ENCODE results near the gene TIE1.

Gene TIE1

GRCh38 chr1:43363283-43363934 is 62.6 kb downstream of the TIE1 start:
- ATAC-seq = no peak
- TF ChIP-seq, protein P1, sequence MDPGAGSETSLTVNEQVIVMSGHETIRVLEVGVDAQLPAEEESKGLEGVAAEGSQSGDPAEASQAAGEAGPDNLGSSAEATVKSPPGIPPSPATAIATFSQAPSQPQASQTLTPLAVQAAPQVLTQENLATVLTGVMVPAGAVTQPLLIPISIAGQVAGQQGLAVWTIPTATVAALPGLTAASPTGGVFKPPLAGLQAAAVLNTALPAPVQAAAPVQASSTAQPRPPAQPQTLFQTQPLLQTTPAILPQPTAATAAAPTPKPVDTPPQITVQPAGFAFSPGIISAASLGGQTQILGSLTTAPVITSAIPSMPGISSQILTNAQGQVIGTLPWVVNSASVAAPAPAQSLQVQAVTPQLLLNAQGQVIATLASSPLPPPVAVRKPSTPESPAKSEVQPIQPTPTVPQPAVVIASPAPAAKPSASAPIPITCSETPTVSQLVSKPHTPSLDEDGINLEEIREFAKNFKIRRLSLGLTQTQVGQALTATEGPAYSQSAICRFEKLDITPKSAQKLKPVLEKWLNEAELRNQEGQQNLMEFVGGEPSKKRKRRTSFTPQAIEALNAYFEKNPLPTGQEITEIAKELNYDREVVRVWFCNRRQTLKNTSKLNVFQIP (CRISPR knock-in tag; IDR thresholded peaks at IDR 0.05; ENCODE audit: borderline replicate concordance, low read depth) = no peak
- no peak for TF ChIP-seq TOX (CRISPR knock-in tag; IDR thresholded peaks at IDR 0.05; ENCODE audit: borderline replicate concordance)
- no peak for TF ChIP-seq SNAI2 (CRISPR knock-in tag; IDR thresholded peaks at IDR 0.05)
- TF ChIP-seq ZNF565 (CRISPR knock-in tag; conservative IDR thresholded peaks at IDR 0.05; ENCODE audit: low read depth) = no peak
- no peak for TF ChIP-seq ZNF8 (CRISPR knock-in tag; IDR thresholded peaks at IDR 0.05)
- TF ChIP-seq ZC3H10 (CRISPR knock-in tag; IDR thresholded peaks at IDR 0.05) = no peak
- TF ChIP-seq BACH2 (CRISPR knock-in tag; IDR thresholded peaks at IDR 0.05; ENCODE audit: borderline replicate concordance) = no peak
- no peak for TF ChIP-seq ISL1 (CRISPR knock-in tag; IDR thresholded peaks at IDR 0.05)
- no peak for TF ChIP-seq RARB (CRISPR knock-in tag; IDR thresholded peaks at IDR 0.05)
- TF ChIP-seq CSRNP3 (CRISPR knock-in tag; IDR thresholded peaks at IDR 0.05) = no peak
- no peak for TF ChIP-seq TSHZ2 (CRISPR knock-in tag; IDR thresholded peaks at IDR 0.05)

GRCh38 chr1:43363935-43364525 is 63.2 kb downstream of the TIE1 start:
- ATAC-seq = no peak
- no peak for TF ChIP-seq RARB (CRISPR knock-in tag; IDR thresholded peaks at IDR 0.05)
- no peak for TF ChIP-seq PPARA (CRISPR knock-in tag; IDR thresholded peaks at IDR 0.05; ENCODE audit: borderline replicate concordance)
- TF ChIP-seq OSR1 (CRISPR knock-in tag; IDR thresholded peaks at IDR 0.05) = no peak
- TF ChIP-seq ZC3H10 (CRISPR knock-in tag; IDR thresholded peaks at IDR 0.05) = no peak
- no peak for TF ChIP-seq ESRRG (CRISPR knock-in tag; IDR thresholded peaks at IDR 0.05)
- no peak for TF ChIP-seq ZFP30 (CRISPR knock-in tag; IDR thresholded peaks at IDR 0.05)
- no peak for TF ChIP-seq GLIS3 (CRISPR knock-in tag; IDR thresholded peaks at IDR 0.05)
- no peak for TF ChIP-seq ISL1 (CRISPR knock-in tag; IDR thresholded peaks at IDR 0.05)
- TF ChIP-seq, protein P1 (CRISPR knock-in tag; IDR thresholded peaks at IDR 0.05; ENCODE audit: borderline replicate concordance, low read depth) = no peak
- no peak for TF ChIP-seq CREB5 (CRISPR knock-in tag; IDR thresholded peaks at IDR 0.05; ENCODE audit: low read depth)
- TF ChIP-seq BACH2 (CRISPR knock-in tag; IDR thresholded peaks at IDR 0.05; ENCODE audit: borderline replicate concordance) = no peak
- no peak for TF ChIP-seq ZNF565 (CRISPR knock-in tag; conservative IDR thresholded peaks at IDR 0.05; ENCODE audit: low read depth)
- TF ChIP-seq ZFP3 (CRISPR knock-in tag; IDR thresholded peaks at IDR 0.05) = no peak
- no peak for TF ChIP-seq ZNF8 (CRISPR knock-in tag; IDR thresholded peaks at IDR 0.05)

DNA sequence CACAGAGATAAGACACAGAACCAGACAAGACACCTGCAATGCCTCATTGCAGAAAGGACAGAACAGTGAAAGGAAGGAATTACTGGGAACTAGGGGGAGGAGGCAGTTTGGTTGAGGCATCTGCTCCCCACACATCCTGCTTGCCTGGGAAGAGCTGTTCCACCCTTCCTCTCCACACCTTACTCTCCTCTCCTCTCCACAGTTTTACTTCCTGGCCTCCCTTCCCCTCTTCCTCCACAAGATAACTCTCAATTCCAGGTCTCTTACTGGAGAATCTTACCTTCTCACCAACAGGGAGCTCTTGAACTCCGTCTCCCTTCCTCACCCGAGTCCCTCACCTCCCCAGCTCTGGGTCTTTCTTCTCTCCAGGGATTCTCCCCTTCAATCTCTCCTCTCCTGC is 64.9 kb downstream of the TIE1 start:
- no peak for ATAC-seq
- no peak for TF ChIP-seq TOX (CRISPR knock-in tag; IDR thresholded peaks at IDR 0.05; ENCODE audit: borderline replicate concordance)
- TF ChIP-seq ISL1 (CRISPR knock-in tag; IDR thresholded peaks at IDR 0.05) = no peak
- no peak for TF ChIP-seq GLIS3 (CRISPR knock-in tag; IDR thresholded peaks at IDR 0.05)
- TF ChIP-seq, protein P2, sequence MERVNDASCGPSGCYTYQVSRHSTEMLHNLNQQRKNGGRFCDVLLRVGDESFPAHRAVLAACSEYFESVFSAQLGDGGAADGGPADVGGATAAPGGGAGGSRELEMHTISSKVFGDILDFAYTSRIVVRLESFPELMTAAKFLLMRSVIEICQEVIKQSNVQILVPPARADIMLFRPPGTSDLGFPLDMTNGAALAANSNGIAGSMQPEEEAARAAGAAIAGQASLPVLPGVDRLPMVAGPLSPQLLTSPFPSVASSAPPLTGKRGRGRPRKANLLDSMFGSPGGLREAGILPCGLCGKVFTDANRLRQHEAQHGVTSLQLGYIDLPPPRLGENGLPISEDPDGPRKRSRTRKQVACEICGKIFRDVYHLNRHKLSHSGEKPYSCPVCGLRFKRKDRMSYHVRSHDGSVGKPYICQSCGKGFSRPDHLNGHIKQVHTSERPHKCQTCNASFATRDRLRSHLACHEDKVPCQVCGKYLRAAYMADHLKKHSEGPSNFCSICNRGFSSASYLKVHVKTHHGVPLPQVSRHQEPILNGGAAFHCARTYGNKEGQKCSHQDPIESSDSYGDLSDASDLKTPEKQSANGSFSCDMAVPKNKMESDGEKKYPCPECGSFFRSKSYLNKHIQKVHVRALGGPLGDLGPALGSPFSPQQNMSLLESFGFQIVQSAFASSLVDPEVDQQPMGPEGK (CRISPR knock-in tag; IDR thresholded peaks at IDR 0.05; ENCODE audit: borderline replicate concordance) = no peak
- TF ChIP-seq RARB (CRISPR knock-in tag; IDR thresholded peaks at IDR 0.05) = no peak
- TF ChIP-seq ZNF70 (CRISPR knock-in tag; IDR thresholded peaks at IDR 0.05) = no peak
- no peak for TF ChIP-seq PPARA (CRISPR knock-in tag; IDR thresholded peaks at IDR 0.05; ENCODE audit: borderline replicate concordance)
- TF ChIP-seq TSHZ2 (CRISPR knock-in tag; IDR thresholded peaks at IDR 0.05) = no peak
- no peak for TF ChIP-seq ARNTL (CRISPR knock-in tag; IDR thresholded peaks at IDR 0.05; ENCODE audit: borderline replicate concordance, low read depth)

Data from SK-N-SH treated with all-trans-retinoic acid at 6 μM for 48 hours (cell line).